ENCODE results near the gene ARHGEF3.
A peak's percentile ranks its signal among the peaks of the same experiment; 100 is the strongest.

ARHGEF3 gene

GRCh38 chr3:56691165-56692000, 110.4 kb downstream of the ARHGEF3 start:
- TF ChIP-seq CTCF (IDR thresholded peaks at IDR 0.05; ENCODE audit: low read depth, low read length, missing control alignments) = no peak
- no peak for DNase-seq (ENCODE audit: low read depth)
- H3K4me3 ChIP-seq (ENCODE audit: low read depth, low read length) = no peak overlapping the region
- in situ Hi-C loops (cut with HindIII; ENCODE audit: low sequenced_read_pairs) = no loop called here

- no peak for TF ChIP-seq CTCF (IDR thresholded peaks at IDR 0.05; ENCODE audit: low read depth, low read length, missing control alignments)
- in situ Hi-C loops (cut with HindIII; ENCODE audit: low sequenced_read_pairs) = no loop called here
- DNase-seq (ENCODE audit: low read depth) = no peak
- H3K4me3 ChIP-seq (ENCODE audit: low read depth, low read length) = no peak overlapping the region
Observed at GRCh38 chr3:56689303-56689702, 112.4 kb downstream of the ARHGEF3 start.

GRCh38 chr3:56688191-56688590, 113.6 kb downstream of the ARHGEF3 start:
- TF ChIP-seq CTCF (IDR thresholded peaks at IDR 0.05; ENCODE audit: low read depth, low read length, missing control alignments) = no peak
- in situ Hi-C loops (cut with HindIII; ENCODE audit: low sequenced_read_pairs) = no loop called here
- no peak overlapping the region for H3K4me3 ChIP-seq (ENCODE audit: low read depth, low read length)
- DNase-seq (ENCODE audit: low read depth) = no peak

GRCh38 chr3:56684029-56684428, 117.7 kb downstream of the ARHGEF3 start:
- no peak overlapping the region for H3K4me3 ChIP-seq (ENCODE audit: low read depth, low read length)
- no peak for DNase-seq (ENCODE audit: low read depth)

GRCh38 chr3:56683122-56683817, 118.5 kb downstream of the ARHGEF3 start, which contains the start of gene TASOR:
TSS of gene TASOR (minus strand) at chr3:56683265. CDS start at chr3:56683006, 259 bp downstream.
- in situ Hi-C loops (cut with HindIII; ENCODE audit: low sequenced_read_pairs) = no loop called here
- no peak for TF ChIP-seq CTCF (IDR thresholded peaks at IDR 0.05; ENCODE audit: low read depth, low read length, missing control alignments)
- peak within 1 kb of the TSS; percentile 70 for H3K4me3 ChIP-seq (ENCODE audit: low read depth, low read length)
- peak; percentile 8 for DNase-seq (ENCODE audit: low read depth)

More at GRCh38 chr3:56684029-56684428, 117.7 kb downstream of the ARHGEF3 start:
- TF ChIP-seq CTCF (IDR thresholded peaks at IDR 0.05; ENCODE audit: low read depth, low read length, missing control alignments) = no peak
- in situ Hi-C loops (cut with HindIII; ENCODE audit: low sequenced_read_pairs) = no loop called here

GRCh38 chr3:56682462-56683121, 119.2 kb downstream of the ARHGEF3 start:
- in situ Hi-C loops (cut with HindIII; ENCODE audit: low sequenced_read_pairs) = no loop called here
- no peak for TF ChIP-seq CTCF (IDR thresholded peaks at IDR 0.05; ENCODE audit: low read depth, low read length, missing control alignments)
- peak; percentile 24 for DNase-seq (ENCODE audit: low read depth)
- peak overlapping the region; percentile 70 for H3K4me3 ChIP-seq (ENCODE audit: low read depth, low read length)
